Testis (tissue), 3 donors: ENCODE results near the gene CA11. TPM values are rescaled to one million over a fixed set of nuclear protein-coding genes. Genes with fewer than 3 reads are reported as not detected.

Experiments
- DNase-seq: peaks from one replicate; pipeline ENCODE4 v3.0.0-alpha.2; 2019
- H3K27ac ChIP-seq, 2 donors: fragments of 200-600 bp; sonication (generic); one replicate each; pipeline ENCODE4 v1.5.1; 2019
- H3K27me3 ChIP-seq: fragments of 200-600 bp; sonication (generic); one replicate; pipeline ENCODE4 v1.5.1; 2019
- H3K36me3 ChIP-seq: fragments of 200-600 bp; sonication (generic); one replicate; pipeline ENCODE4 v1.5.1; 2017; ENCODE audit warnings: low read depth; ENCODE audit errors: missing control alignments
- H3K4me1 ChIP-seq: fragments of 200-600 bp; sonication (generic); one replicate; pipeline ENCODE4 v1.5.1; 2019
- H3K4me3 ChIP-seq, 2 donors: fragments of 200-600 bp; sonication (generic); one replicate each; pipeline ENCODE4 v1.5.1; 2017 to 2019
- H3K9me3 ChIP-seq: fragments of 200-600 bp; sonication (generic); one replicate; pipeline ENCODE4 v1.5.1; 2017
- POLR2A ChIP-seq: fragments of 450-650 bp; IDR thresholded peaks from one replicate; pipeline ENCODE4 v1.6.1; 2017; ENCODE audit warnings: antibody characterized with exemption, mild to moderate bottlenecking, moderate library complexity
- WGBS, 2 donors: methylation state at CpG; one replicate each; pipeline ENCODE4 v1.1.5; 2018; 5-methylcytosine and 5-hydroxymethylcytosine counted together
- intact Hi-C: fragments of 100-400 bp; cut with DNase I; formaldehyde crosslinking; loops from one replicate; pipeline ENCODE4 v1.15.1; 2023; ENCODE audit warnings: low total_unique reads
- polyA plus RNA-seq: library from polyadenylated mRNA; stranded (reverse); fragments of 350-450 nt; fragmentation: Illumina TruSeq; extraction: RNeasy Lipid Tissue Mini Kit (QIAGEN cat#74804); gene quantifications from one replicate; pipeline ENCODE4 v1.2.3, GENCODE V29; 2014; ENCODE audit warnings: low read depth, low replicate concordance; ENCODE audit not compliant: insufficient read depth
- total RNA-seq, 2 donors: library from RNA; depleted of rRNA; stranded (reverse); fragments of >200 nt; gene quantifications; one replicate each; pipeline ENCODE4 v1.2.3, GENCODE V29; 2016
- TF ChIP-seq, protein P1 (sequence below), 3 experiments: fragments of 450-650 bp in 2 of 3; fragments of 200-600 bp in 1 of 3; sonication (generic) in 1 of 3; IDR thresholded peaks; one replicate each; pipeline ENCODE4 v1.5.1; 2016 to 2019; ENCODE audit warnings: antibody characterized with exemption in 3 of 3, mild to moderate bottlenecking in 2 of 3, moderate library complexity in 1 of 3

Gene CA11
- total and polyA plus RNA-seq, 3 donors from 2014 or later = 6.3 to 20.0 (median 6.8) TPM

DNA sequence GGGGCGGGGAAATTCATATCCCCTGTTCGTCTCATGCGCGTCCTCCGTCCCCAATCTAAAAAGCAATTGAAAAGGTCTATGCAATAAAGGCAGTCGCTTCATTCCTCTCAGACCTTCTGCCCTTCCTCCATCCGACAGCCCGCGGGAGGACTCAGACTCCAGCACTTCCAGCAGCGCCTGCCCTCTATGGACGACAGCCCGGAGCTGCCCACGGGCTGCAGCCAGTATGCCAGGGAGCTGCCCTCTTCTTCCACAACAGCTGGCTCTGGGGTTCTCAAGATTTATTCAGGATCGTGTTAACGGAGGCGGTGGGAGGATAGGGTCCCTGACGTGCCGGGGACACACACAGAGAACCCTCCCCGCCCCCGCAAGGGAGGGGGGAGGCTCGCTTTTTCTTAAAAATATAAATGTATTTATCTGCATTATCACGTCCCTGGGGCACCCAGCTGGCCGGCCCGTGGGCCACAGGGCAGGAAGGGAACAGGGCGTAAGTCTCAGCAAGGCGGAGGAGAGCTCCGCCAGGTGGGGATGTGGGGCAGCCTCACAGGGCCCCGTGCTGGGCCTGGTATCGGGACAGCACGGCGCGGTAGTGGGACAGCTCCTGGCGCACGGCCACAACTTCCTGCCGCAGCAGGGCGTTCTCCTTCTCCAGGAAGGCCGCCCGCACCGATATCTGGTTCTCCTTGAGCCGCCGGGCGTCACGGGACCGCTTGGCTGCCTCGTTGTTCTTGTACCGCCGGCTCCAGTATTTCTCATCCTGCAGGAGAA, 15.5 kb downstream of the CA11 start:
- intact Hi-C loops = no loop called here
- no peaks in the 10 kb centered on the region for H3K27me3 ChIP-seq
- DNase-seq = peak; percentile 92
- no peak for TF ChIP-seq POLR2A
- TF ChIP-seq, protein P1, sequence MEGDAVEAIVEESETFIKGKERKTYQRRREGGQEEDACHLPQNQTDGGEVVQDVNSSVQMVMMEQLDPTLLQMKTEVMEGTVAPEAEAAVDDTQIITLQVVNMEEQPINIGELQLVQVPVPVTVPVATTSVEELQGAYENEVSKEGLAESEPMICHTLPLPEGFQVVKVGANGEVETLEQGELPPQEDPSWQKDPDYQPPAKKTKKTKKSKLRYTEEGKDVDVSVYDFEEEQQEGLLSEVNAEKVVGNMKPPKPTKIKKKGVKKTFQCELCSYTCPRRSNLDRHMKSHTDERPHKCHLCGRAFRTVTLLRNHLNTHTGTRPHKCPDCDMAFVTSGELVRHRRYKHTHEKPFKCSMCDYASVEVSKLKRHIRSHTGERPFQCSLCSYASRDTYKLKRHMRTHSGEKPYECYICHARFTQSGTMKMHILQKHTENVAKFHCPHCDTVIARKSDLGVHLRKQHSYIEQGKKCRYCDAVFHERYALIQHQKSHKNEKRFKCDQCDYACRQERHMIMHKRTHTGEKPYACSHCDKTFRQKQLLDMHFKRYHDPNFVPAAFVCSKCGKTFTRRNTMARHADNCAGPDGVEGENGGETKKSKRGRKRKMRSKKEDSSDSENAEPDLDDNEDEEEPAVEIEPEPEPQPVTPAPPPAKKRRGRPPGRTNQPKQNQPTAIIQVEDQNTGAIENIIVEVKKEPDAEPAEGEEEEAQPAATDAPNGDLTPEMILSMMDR (IDR thresholded peaks at IDR 0.05) = no peak
- 0 to 9% methylated on average over 1 to 47 of the region's 47 CpGs for WGBS, 2 donors
- peak overlapping the region; percentile 87 to 98 for H3K27ac ChIP-seq
- no peaks in the 10 kb centered on the region for H3K9me3 ChIP-seq
- peak overlapping the region in 1 of 2 donors; percentile 40 for H3K4me3 ChIP-seq
- H3K36me3 ChIP-seq = no peaks in the 10 kb centered on the region
- H3K4me1 ChIP-seq = peaks cover 46% of the 10 kb centered on the region

DNA sequence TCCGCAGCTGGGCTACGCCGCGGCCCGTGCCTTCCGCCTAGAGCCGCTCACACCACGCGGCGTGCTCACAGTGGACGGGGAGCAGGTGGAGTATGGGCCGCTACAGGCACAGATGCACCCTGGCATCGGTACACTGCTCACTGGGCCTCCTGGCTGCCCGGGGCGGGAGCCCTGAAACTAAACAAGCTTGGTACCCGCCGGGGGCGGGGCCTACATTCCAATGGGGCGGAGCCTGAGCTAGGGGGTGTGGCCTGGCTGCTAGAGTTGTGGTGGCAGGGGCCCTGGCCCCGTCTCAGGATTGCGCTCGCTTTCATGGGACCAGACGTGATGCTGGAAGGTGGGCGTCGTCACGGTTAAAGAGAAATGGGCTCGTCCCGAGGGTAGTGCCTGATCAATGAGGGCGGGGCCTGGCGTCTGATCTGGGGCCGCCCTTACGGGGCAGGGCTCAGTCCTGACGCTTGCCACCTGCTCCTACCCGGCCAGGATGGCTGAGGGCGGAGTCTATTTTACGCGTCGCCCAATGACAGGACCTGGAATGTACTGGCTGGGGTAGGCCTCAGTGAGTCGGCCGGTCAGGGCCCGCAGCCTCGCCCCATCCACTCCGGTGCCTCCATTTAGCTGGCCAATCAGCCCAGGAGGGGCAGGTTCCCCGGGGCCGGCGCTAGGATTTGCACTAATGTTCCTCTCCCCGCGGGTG, 16.2 kb downstream of the CA11 start:
- no peaks in the 10 kb centered on the region for H3K9me3 ChIP-seq
- H3K4me3 ChIP-seq = peak overlapping the region in 1 of 2 donors; percentile 40
- peaks cover 46% of the 10 kb centered on the region for H3K4me1 ChIP-seq
- TF ChIP-seq, protein P1 (IDR thresholded peaks at IDR 0.05) = no peak
- TF ChIP-seq POLR2A = no peak
- 48 to 57% methylated on average over 19 to 47 of the region's 48 CpGs for WGBS, 2 donors
- peak overlapping the region; percentile 87 to 98 for H3K27ac ChIP-seq
- no peaks in the 10 kb centered on the region for H3K27me3 ChIP-seq
- intact Hi-C loops = no loop called here
- no peaks in the 10 kb centered on the region for H3K36me3 ChIP-seq
- DNase-seq = peak; percentile 65

DNA sequence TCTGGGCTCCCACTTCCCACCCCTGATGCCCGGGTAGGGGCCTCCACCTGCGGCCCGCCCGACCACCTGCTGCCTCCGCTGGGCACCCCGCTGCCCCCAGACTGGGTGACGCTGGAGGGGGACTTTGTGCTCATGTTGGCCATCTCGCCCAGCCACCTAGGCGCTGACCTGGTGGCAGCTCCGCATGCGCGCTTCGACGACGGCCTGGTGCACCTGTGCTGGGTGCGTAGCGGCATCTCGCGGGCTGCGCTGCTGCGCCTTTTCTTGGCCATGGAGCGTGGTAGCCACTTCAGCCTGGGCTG, 16.7 kb downstream of the CA11 start:
- Histone ChIP-seq H3K27ac (peak overlapping the region; percentile 87 to 98), H3K4me3 (peak overlapping the region in 1 of 2 donors; percentile 40), H3K36me3 (no peaks in the 10 kb centered on the region), H3K4me1 (peaks cover 47% of the 10 kb centered on the region), H3K27me3 (no peaks in the 10 kb centered on the region), H3K9me3 (no peaks in the 10 kb centered on the region)
- DNase-seq = no peak
- TF ChIP-seq POLR2A = no peak
- TF ChIP-seq, protein P1 (IDR thresholded peaks at IDR 0.05) = no peak
- intact Hi-C loops = no loop called here
- 54 to 62% methylated on average over 14 to 22 of the region's 22 CpGs for WGBS, 2 donors

DNA sequence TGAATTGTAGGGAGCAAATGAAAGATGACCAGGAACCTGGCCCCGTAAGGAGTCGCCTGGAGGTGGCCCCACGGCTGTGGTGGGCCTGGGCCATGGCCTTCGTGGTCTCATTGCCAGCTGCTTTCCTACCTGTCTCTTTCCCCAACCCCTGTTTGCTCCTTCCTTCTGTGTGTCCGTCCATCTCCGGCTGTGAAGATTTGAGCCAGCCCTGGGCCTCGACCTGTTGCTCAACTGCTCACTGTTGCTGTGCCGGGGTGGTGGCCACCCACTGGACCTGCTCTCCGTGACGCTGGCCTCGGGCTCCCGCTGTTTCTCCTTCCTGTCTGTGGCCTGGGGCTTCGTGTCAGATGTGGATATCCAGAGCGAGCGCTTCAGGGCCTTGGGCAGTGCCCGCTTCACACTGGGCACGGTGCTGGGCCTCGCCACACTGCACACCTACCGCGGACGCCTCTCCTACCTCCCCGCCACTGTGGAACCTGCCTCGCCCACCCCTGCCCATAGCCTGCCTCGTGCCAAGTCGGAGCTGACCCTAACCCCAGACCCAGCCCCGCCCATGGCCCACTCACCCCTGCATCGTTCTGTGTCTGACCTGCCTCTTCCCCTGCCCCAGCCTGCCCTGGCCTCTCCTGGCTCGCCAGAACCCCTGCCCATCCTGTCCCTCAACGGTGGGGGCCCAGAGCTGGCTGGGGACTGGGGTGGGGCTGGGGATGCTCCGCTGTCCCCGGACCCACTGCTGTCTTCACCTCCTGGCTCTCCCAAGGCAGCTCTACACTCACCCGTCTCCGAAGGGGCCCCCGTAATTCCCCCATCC, 17.3 kb downstream of the CA11 start:
- Histone ChIP-seq H3K36me3 (no peaks in the 10 kb centered on the region), H3K27ac (peak overlapping the region; percentile 41 to 87), H3K9me3 (no peaks in the 10 kb centered on the region), H3K4me3 (no peak overlapping the region), H3K4me1 (peaks cover 42% of the 10 kb centered on the region), H3K27me3 (no peaks in the 10 kb centered on the region)
- intact Hi-C loops = no loop called here
- 77 to 79% methylated on average over 22 to 34 of the region's 34 CpGs for WGBS, 2 donors
- DNase-seq = no peak
- TF ChIP-seq POLR2A = no peak
- TF ChIP-seq, protein P1 (IDR thresholded peaks at IDR 0.05) = no peak
